HG03442 (cell line): Measurements from ENCODE around the gene HPS3.
"Not testable (repeated sequence)": the region's sequence is repeated elsewhere in the genome, so short reads cannot be mapped to it uniquely, and the experiment has no call there.

ENCODE experiments used
- ATAC-seq: cut with Tn5 transposase; IDR thresholded peaks from one replicate; pipeline ENCODE4 v1.9.1; 2021; ENCODE audit warnings: mild to moderate bottlenecking, moderate library complexity; ENCODE audit not compliant: unreplicated experiment

Gene HPS3

DNA sequence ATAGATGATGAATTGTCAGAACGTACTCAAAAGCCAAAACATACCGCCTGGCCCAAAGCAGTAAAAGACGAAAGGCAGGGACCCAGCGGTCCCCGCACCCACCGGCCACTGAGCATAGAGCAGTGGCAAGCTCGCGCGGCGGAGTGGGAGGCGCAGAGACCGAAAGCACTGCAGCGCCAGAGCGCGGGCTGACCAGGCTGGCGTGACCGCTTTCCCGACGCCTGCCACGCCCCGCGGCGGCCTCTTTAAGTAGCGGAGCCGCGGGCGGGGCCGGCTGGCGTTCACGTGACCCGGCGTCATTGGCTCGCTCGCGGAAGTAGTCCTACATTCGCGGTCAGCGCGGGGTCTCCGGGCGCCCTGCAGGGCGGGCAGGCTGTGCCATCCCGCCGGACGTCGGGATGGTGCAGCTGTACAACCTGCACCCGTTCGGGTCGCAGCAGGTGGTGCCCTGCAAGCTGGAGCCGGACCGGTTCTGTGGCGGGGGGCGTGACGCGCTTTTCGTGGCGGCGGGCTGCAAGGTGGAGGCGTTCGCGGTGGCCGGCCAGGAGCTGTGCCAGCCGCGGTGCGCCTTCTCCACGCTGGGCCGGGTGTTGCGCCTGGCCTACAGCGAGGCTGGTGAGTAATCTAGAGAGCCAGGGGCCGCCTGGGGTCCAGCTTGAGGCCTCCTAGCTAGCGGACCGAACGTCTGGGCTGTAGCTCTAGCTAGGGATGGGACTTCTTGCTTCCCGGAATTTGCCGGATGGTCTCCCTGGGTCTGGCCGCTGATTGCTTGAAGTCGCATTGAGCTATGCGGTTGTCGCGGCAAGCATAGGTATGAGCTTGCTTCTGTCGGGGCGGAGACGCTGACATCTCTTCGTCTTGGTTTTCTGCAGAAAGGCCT is at the start of gene HPS3:
Gene HPS3 (plus strand): TSS at position 313 of the 880 bp plus-strand sequence. CDS start 86 bp downstream, at position 399.
- peak; percentile 94 for ATAC-seq

GRCh38 chr3:149080011-149080698 is 49.3 kb upstream of the HPS3 start:
- no peak for ATAC-seq

- no peak for ATAC-seq
Measured at GRCh38 chr3:149080699-149081091, 48.7 kb upstream of the HPS3 start.

DNA sequence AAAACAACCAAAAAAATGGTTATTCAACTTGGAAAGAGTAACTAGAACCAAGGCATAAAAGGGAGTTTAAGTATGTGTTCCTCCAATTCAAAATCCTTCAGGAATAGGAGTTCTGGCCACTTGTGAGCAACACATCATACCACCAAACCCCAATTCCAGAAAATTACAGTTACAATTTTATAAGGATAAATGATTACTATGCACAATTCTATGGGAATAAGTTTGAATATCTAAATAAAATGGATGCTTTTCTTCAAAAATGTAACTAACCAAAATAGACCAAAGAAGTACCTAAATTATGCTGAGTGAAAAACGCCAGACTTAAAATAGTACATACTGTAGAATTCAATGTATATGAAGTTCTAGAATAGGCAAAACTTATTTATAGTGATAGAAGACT is 47.7 kb upstream of the HPS3 start:
- no peak for ATAC-seq

DNA sequence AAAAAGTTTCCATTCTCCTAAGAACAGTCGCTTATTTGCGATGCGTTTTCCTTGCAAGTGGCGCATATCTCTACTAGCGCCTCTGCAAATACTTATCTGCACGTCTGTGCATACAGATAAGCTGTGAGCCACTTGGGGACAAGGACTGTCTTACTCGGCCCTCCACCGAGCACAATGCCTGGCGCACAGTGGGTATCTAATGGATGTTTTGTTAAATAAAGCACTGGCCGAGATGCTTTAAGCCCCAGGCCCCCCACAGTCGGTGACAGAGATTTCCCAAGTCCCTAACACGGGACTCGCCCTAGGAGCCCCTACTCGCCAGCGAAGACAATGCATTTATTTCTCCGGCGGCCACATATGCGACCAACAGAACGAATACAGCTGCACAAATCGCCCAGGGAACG is 43.6 kb upstream of the HPS3 start:
- peak; percentile 27 for ATAC-seq

- ATAC-seq: peak; percentile 99
Measured at GRCh38 chr3:149086232-149086988, 43.0 kb upstream of the HPS3 start, which contains the start of gene HLTF. HLTF (minus strand) TSS chr3:149086533; CDS start chr3:149086336, 197 bp downstream.

- ATAC-seq: no peak
Measured at GRCh38 chr3:149087208-149087607, 42.2 kb upstream of the HPS3 start.

- ATAC-seq: no peak
Measured at GRCh38 chr3:149089395-149089794, 40.0 kb upstream of the HPS3 start.

DNA sequence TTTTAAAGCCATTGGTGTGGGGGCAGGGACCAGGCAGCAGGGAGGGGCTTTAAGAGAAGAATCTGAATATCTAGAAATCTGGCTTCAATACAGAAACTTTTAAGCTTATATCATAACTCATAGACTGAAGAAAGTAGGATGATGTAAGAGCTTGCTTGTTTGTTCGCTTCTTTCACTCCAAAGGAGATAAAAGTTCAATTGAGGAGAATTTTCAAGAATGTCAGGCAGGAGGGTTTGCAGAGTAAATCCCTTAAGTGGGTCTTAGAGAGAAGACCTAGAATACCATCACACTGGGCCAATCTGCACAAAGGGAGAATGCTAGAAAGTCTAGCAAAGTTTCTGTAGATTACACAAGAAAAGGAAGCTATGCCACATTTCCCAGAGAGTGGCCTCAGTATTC is 39.0 kb upstream of the HPS3 start:
- ATAC-seq: no peak

DNA sequence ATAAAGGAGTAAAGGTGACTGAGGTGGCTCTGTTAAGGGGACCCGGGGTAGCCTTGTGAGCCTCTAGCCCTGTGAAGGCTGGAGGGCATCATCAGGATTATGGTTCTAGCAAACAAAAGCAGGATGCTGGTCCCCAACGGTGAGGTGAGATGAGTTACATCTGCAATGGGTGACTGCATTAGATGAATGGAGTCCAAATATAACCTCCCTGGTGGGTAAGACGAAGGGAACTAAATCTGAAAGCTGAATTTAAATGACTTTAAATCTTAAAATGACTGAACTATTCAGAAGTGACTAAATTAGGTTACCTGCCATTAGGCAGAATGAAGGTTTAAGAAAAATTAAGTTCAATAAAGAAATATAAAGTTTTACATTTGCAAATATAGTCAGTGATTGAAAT is 38.5 kb upstream of the HPS3 start:
- ATAC-seq: peak; percentile 22

GRCh38 chr3:149091983-149092382 is 37.5 kb upstream of the HPS3 start:
- no peak for ATAC-seq

GRCh38 chr3:149095487-149095886 is 34.0 kb upstream of the HPS3 start:
- ATAC-seq: peak; percentile 78

DNA sequence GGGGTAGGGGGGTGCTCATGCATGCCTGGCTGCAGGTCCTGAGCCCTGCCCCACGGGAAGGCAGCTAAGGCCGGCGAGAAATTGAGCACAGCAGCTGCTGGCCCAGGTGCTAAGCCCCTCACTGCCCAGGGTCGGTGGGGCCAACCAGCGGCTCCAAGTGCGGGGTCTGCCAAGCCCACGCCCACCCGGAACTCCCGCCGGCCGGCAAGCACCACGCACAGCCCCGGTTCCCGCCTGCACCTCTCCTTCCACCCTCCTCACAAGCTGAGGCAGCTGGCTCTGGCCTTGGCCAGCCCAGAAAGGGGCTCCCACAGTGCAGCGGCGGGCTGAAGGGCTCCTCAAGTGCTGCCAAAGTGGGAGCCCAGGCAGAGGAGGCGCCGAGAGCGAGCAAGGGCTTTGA is 31.5 kb upstream of the HPS3 start:
- not testable (repeated sequence) for ATAC-seq

DNA sequence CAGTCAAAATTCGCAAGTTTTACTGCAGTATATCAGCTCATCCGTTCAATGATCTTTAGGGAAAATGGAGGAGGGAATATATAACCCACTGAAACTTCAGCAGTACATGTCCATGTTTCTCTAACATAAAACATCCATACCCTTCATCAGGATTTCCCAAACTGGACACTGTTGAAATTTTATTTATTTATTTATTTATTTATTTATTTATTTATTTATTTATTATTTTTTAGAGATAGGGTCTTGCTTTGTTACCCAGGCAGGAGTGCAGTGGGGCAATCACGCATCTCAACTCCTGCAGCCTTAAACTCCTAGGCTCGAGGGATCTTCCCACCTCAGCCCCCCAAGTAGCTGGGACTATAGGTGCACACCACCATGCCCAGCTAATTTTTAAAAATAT is 28.3 kb upstream of the HPS3 start:
- no peak for ATAC-seq

GRCh38 chr3:149101641-149102040 is 27.8 kb upstream of the HPS3 start:
- no peak for ATAC-seq

DNA sequence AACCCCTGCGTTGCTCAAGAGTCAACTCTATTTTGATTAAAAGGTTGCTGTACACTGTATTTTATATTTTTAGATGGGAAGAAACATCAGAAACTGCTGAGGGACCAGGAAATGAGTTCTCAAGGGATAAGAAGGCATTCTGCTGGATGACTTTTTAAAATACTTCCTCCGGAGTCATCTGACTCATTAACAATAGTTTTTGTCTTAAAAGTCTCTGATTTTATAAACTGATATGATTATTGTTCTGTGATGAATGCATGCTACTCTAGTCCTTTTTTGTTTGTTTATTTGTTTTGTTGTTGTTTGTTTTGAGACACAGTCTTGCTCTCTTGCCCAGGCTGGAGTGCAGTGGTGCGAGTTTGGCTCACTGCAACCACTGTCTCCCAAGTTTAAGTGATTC is 25.0 kb upstream of the HPS3 start:
- ATAC-seq: no peak

- ATAC-seq: no peak
Measured at GRCh38 chr3:149114458-149114857, 15.0 kb upstream of the HPS3 start.

DNA sequence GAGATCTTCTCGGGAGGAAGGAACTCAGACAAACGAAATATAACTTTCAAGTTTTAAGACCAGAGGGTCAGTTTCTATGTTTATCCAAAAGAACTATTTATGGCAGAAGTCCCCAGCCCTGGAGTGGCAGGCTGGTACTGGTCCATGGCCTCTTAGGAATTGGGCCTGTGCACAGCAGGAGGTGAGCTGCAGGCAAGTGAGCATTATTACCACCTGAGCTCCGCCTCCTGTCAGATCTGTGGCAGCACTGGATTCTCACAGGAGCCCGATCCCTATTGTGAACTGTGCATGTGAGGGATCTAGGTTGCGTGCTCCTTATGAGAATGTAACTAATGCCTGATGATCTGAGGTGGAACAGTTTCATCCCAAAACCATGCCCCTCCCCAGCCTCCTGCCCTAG is 14.3 kb upstream of the HPS3 start:
- no peak for ATAC-seq

- no peak for ATAC-seq
Measured at GRCh38 chr3:149118724-149119123, 10.7 kb upstream of the HPS3 start.

GRCh38 chr3:149119466-149119865 is 10.0 kb upstream of the HPS3 start:
- no peak for ATAC-seq
